Astrocyte (in vitro differentiated cells and primary cell): ENCODE results near the gene ISL2.

Experiments
- CTCF ChIP-seq: IDR thresholded peaks from 2 replicates; pipeline ENCODE4 v1.5.1; 2011; ENCODE audit warnings: low read depth, mild to moderate bottlenecking, inconsistent platforms, low read length, moderate library complexity; ENCODE audit not compliant: insufficient read depth
- EZH2 ChIP-seq: IDR thresholded peaks from 2 replicates; pipeline ENCODE4 v1.6.1; 2012; ENCODE audit warnings: mild to moderate bottlenecking, low read length, inconsistent platforms; ENCODE audit not compliant: insufficient read depth

GRCh38 chr15:76325704-76326103 is 10.9 kb upstream of the ISL2 start:
- TF ChIP-seq CTCF (no peak), EZH2 (no peak)
